Ammon's horn (tissue), 1 donor: ENCODE data around the gene ESRP2.
A peak's percentile ranks its signal among the peaks of the same experiment; 100 is the strongest.

Experiments used
- DNase-seq: peaks from one replicate; pipeline ENCODE4 v3.0.0-alpha.2; 2016; ENCODE audit warnings: low spot score

ESRP2 gene

GRCh38 chr16:68263559-68264127, 27.7 kb upstream of the ESRP2 start:
- no peak for DNase-seq

- no peak for DNase-seq
These were observed 23.3 kb upstream of the ESRP2 start for GRCh38 chr16:68259007-68259825.

- no peak for DNase-seq
These were observed 22.2 kb upstream of the ESRP2 start for GRCh38 chr16:68257906-68258800.

DNA sequence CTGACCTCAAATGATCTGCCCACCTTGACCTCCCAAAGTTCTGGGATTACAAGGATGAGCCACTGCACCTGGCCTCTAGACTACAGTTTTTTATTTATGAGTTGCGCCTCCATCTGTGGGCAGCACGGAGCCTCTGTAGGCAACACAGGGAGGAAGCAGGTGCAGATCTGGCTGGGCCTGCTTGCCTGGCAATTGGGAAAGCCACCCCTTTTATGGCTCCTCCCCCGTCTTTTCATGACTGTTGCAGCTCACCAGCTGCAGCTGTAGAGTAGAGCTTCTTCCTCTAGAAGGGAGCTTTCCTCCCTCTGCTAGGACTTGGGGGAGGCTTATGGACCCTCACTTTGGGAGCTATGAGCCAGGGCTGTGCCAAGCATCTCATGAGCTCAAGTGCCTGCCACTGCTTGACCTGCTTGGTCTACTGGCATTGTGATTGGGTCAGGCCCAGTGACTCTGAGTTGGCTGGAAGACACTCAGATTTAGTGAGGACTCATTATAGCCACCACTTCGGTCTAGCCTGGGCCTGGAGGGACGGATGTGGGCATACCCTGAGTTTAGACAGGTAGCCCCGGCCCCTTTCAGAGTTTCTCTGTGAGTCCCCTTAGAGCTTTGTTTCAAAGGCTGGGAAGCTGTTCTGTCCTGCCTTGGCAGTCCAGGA, 21.5 kb upstream of the ESRP2 start:
- peak; percentile 76 for DNase-seq

GRCh38 chr16:68255712-68256111, 19.8 kb upstream of the ESRP2 start:
- DNase-seq: no peak

GRCh38 chr16:68253721-68254120, 17.8 kb upstream of the ESRP2 start:
- no peak for DNase-seq

GRCh38 chr16:68252383-68252782, 16.5 kb upstream of the ESRP2 start:
- DNase-seq: no peak

DNA sequence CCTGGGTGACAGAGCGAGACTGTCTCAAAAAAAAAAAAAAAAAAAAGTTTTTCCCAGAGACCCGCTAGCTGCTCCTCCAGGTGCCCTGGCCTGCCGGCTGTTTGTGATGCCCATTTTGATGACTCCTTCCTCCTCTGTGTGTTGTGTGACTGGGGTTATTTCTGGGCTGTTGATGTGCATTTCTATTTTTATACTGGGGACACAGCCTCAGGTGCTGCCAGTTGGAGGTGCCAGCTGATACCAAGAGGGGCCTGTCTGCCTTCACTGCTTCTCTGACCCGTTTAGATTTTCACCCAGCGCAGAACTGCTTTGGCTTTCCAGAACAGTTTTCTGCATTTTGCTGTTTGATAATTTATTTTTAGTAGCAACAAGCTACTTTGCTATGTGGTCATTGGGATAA, 15.9 kb upstream of the ESRP2 start:
- DNase-seq: no peak

GRCh38 chr16:68250951-68251350, 15.0 kb upstream of the ESRP2 start:
- DNase-seq: no peak

DNA sequence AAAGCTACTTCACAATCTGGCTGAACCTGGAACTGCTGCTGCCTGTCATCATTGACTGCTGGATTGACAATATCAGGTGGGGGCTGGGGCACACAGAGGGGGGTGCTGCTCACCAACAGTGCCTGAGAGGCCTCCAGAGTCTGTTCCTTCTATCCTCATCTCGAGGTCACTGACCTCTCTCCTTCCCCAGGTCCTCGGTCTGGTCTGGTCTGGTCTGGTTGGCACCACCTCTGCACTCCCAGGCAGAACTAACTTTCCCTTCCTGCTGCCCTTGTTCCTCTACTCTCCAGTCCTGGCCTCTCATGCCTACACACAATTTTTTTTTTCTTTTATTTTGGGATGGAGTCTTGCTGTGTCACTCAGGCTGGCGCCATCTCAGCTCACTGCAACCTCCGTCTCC, 13.4 kb upstream of the ESRP2 start:
- DNase-seq: no peak

GRCh38 chr16:68247932-68248331, 12.0 kb upstream of the ESRP2 start:
- DNase-seq: no peak

DNA sequence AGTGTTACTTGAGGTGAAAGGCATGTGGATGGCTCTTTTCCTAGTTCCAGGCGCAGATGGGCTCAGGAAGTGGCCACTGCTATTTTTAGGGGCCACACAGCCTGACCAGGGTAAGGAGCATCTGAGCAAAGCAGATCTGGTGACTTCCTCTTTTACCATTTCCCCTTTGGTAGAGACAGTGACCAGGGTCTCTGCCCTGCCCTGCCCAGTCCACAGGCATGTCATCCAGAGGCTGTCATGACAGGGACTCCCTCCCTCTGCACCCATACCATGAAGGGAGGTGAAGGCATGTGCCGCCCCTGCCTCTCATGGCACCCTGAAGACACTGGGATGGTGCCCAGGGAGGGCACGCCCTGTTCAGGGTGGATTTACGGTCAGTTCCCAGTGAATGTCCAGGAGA, 11.5 kb upstream of the ESRP2 start:
- peak; percentile 73 for DNase-seq

- DNase-seq: no peak
These were observed 10.7 kb upstream of the ESRP2 start for GRCh38 chr16:68246666-68247065.

DNA sequence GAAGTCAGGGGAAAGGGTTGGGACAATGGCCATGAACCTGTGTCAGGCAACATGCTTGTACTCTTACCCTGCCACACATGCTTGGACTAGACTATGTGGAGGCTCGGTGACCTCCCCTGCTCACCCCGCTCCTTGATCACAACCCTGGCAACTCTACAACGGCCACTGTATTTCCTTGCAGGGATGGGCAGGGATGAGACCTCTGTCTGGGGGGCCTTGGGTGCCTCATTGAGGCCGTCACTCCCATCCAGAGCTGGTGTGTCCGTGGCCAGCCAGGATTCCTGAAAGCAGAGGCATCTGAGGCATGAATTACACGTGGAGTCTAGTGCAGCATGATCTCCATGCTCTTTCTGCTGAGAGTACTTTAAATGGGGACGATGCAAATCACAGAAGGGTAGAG, 10.2 kb upstream of the ESRP2 start:
- DNase-seq: no peak

- DNase-seq: peak; percentile 97
These were observed 9.3 kb upstream of the ESRP2 start, which contains the start of gene PLA2G15 for GRCh38 chr16:68244903-68245853. Gene PLA2G15 (plus strand): TSS chr16:68245373. CDS start chr16:68245427, 54 bp downstream.

GRCh38 chr16:68244481-68244902, 8.6 kb upstream of the ESRP2 start:
- no peak for DNase-seq

DNA sequence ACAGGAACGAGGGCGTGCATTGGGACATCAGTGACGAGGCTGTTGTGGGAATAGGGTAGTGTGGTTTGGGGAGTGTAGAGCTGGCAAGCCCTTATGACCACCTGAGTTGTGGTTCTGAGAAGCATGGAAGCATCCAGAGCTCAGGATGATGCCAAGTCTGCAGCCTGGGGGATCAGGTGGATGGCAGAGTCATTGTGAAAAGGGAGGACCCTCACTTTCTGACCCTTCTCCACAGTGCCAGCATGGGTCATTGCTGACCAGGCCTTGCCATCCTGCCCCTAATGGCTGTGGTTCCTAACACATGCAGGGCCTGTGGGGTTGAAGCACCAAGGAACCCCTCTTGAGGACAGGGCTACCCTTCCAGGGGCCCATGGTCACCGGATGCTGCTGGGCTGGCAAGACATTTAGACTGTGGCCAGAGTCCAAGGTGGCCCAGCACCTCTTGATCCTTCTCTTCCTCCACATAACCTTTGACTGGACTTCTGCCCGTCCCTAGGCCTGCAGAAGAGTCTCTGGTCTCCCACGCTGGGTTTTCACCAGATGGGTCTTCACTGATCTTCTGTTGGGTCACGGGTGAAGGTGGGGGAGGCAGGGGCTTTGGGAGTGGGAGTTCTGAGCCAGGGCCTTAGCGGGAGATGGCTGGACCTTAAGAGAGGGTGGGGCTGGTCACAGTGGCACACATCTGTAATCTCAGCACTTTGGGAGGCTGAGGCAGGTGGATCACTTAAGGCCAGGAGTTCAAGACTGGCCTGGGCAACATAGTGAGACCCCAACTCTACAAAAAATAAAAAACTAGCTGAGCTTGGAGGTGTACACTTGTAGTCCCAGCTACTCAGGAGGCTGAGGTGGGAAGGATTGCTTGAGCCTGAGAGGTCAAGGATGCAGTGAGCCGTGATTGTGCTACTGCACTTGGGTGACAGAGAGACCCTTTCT, 7.3 kb upstream of the ESRP2 start:
- DNase-seq: no peak

DNA sequence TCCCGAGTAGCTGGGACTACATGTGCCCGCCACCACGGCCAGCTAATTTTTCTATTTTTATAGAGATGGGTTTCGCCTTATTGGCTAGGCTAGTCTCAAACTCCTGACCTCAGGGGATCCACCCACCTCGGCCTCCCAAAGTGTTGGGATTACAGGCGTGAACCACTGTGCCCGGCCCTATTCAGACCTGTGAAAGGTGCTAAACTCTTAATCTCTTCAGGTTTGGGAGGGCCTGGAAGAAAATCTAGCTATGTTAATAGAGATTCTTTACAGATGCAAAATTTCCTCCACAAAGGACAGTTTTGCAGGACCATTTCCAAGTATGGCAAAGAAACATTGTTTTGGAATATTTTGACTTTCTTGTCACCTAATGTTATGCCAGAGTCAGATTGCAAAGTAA, 6.2 kb upstream of the ESRP2 start:
- no peak for DNase-seq

GRCh38 chr16:68238029-68238345, 2.1 kb upstream of the ESRP2 start:
- DNase-seq: no peak
